Sigmoid colon (tissue), 4 donors: ENCODE data around the gene FAS.

ENCODE experiments used
- EP300 ChIP-seq, 4 donors: sonication (generic); formaldehyde crosslinking; IDR thresholded peaks; one replicate each; pipeline ENCODE4 v1.6.1; 2017; ENCODE audit warnings: antibody characterized with exemption in 4 of 4
- POLR2A ChIP-seq, 2 donors: fragments of 450-650 bp; IDR thresholded peaks; one replicate each; pipeline ENCODE4 v1.6.1; 2016; ENCODE audit warnings: antibody characterized with exemption in 2 of 2, mild to moderate bottlenecking in 2 of 2, moderate library complexity in 2 of 2
- TF ChIP-seq, protein P1 (sequence below), 4 experiments: fragments of 450-650 bp in 3 of 4; fragments of 200-600 bp in 1 of 4; IDR thresholded peaks; one replicate each; pipeline ENCODE4 v1.5.1; 2016 to 2019; ENCODE audit warnings: antibody characterized with exemption in 4 of 4, mild to moderate bottlenecking in 3 of 4, moderate library complexity in 2 of 4

DNA sequence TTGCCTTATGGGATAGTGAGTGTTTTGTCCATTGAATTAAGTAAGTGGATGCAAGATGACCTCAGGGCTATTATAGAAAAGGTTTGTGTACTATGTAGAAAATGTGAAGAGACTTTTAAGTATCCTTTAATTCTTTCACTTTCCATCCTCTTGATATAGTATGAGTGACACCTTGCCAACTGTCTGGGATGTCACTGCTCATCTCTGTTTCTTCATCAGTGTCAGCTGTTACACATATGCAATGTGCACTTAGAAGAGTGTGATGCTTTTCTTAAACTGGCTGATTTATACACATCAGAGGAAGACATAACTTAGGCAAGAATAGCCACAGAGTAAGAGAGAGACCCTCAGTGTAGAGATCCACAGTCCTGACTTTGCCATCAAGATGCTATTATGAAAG lies 29.3 kb upstream of the FAS start:
- TF ChIP-seq, protein P1, sequence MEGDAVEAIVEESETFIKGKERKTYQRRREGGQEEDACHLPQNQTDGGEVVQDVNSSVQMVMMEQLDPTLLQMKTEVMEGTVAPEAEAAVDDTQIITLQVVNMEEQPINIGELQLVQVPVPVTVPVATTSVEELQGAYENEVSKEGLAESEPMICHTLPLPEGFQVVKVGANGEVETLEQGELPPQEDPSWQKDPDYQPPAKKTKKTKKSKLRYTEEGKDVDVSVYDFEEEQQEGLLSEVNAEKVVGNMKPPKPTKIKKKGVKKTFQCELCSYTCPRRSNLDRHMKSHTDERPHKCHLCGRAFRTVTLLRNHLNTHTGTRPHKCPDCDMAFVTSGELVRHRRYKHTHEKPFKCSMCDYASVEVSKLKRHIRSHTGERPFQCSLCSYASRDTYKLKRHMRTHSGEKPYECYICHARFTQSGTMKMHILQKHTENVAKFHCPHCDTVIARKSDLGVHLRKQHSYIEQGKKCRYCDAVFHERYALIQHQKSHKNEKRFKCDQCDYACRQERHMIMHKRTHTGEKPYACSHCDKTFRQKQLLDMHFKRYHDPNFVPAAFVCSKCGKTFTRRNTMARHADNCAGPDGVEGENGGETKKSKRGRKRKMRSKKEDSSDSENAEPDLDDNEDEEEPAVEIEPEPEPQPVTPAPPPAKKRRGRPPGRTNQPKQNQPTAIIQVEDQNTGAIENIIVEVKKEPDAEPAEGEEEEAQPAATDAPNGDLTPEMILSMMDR (IDR thresholded peaks at IDR 0.05): no peak
- no peak for TF ChIP-seq POLR2A (IDR thresholded peaks at IDR 0.05)
- no peak for TF ChIP-seq EP300 (IDR thresholded peaks at IDR 0.05)
